Fibroblast of skin of right biceps (primary cell): ENCODE measurements around the gene ZNF280A.
"Not testable (repeated sequence)": the region's sequence is repeated elsewhere in the genome, so short reads cannot be mapped to it uniquely, and the experiment has no call there.

Source experiments
- DNase-seq: peaks from one replicate; pipeline ENCODE4 v3.0.0-alpha.2; 2013

The ZNF280A gene

DNA sequence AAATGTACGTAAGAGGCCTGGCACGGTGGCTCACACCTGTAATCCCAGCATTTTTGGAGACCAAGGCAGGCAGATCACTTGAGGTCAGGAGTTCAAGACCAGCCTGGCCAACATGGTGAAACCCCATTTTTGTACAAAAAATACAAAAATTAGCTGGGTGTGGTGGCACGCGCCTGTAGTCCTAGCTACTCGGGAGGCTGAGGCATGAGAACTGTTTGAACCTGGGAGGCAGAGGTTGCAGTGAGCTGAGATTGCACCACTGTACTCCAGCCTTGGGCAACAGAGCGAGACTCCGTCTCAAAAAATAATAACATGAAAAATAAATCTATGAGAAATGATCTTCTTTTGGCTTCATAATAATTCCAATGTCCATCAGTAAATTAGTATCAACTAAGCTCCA lies 9.2 kb downstream of the ZNF280A start:
- not testable (repeated sequence) for DNase-seq

DNA sequence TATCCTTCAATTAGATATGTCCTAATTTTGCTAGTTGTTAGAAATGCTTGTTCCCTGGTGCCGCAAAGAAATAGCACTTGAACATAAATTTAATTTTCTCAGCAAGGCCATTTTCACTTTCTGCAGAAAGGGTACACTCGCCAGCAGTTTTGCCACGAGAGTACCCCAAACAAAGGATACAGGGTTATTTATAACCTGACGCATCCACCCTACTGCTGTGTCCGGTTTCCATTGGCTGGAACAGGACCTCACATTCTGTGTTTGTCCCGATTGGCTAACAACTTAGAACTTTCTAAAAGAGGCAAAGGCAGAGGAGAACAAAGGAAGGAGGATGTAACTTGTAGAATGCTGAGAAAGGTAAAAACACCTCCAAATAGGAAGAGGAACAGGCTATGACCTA lies 10.2 kb downstream of the ZNF280A start:
- DNase-seq: not testable (repeated sequence)

DNA sequence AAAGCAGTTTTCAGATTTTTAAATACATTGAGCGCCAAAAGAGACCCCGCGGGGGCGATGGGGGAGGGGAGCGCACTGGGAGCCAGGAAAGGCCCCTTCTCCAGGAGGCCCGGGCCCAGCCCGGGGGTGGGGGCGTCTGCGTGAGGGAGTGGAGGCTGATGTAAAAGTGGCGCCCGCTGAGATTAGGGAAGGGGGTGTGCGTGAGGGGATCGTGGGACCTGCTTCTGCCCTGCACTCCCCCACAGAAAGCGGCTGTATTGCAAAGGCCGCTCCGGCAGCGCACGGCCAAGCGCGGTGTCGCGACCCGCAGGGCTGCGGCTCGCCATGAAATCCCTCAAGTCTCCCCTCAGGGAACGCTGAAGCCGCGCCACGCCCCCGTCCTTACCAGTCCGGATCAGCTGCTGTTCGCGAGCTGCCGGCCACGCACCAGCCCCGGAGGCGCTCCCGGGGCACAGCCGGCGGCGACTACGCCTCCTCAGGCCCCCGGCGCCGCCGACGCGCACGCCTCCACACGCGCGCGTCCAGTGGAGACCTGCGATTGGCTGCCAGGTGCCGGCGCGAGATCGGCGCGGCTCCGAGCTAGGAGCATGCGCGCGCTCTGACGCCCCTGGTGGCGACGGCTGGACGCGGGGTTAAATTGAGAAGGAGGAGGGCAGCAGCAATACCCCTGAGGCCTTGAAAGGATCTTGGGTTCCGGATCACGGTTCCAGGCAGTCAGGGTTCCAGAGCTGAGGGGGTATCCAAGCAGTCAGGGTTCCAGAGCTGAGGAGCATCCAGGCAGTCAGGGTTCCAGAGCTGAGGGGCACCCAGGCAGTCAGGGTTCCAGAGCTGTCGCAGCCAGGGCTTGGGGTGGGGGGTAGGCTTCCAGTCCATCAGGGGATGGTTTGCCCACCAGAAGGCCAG lies 11.5 kb downstream of the ZNF280A start, which contains the start of gene ZNF280B:
Gene ZNF280B (minus strand): TSS at position 469 of the 903 bp plus-strand sequence. CDS start 19,344 bp downstream, outside the sequence.
- DNase-seq: peak; percentile 89

DNA sequence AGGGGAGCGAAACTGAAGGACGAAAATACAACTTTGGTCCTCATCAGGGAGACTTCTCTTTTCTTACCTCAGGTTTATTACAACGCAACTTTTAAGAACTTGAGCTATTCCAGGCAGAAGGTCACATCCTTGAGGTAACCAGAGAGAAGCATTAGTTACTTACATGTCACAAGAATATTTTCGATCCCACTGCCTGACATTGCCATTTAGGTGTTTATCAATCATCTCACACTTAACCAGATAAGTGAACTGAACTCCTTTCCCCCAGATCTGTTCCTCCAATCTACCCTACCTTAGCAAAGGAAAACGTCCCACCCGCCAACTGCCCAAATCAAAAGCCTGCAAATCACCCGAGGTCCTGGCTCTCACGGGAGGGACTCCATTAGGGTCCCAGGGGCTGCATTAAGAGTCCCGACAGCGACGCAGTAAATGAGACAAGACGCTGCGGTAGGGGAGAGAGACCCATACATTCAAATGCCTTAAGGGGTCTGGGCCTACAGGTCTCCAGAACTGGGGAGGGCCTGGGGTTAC lies 12.3 kb downstream of the ZNF280A start:
- DNase-seq: no peak

DNA sequence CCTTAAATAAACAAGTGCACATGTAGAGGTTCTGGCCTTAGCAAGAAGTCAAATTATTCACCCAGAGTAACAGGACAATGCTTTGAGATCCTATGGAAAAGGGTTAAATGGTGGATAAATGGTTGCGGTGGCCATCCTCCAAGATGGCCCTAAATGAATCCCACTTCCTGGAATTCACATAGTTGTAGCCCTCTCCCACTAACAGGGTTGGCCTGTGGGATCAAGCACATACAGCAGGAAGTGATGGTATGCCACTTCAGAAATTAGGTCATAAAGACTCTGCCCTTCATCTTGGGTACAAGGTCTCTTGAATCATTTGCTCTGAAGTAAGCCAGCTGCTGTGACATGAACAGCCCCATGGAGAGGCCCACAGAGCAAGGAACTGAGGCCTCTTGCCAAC lies 13.3 kb downstream of the ZNF280A start:
- DNase-seq: no peak

DNA sequence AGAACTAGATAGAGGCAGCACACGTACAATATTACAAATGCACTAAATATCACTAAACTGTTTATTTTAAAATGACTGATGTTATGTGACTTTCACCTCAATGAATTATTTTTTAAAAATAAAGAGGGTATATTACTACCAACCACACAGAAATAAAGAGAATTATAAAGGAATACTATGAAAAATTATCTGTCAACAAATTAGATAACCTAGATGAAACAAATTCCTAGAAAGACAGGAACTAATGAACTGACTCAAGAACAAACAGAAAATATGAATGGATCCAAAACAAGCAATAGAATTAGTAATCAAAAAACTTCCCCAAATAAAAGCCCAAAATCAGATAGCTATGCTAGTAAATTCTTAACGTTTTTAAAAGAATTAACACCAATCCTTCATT lies 21.8 kb downstream of the ZNF280A start:
- no peak for DNase-seq

DNA sequence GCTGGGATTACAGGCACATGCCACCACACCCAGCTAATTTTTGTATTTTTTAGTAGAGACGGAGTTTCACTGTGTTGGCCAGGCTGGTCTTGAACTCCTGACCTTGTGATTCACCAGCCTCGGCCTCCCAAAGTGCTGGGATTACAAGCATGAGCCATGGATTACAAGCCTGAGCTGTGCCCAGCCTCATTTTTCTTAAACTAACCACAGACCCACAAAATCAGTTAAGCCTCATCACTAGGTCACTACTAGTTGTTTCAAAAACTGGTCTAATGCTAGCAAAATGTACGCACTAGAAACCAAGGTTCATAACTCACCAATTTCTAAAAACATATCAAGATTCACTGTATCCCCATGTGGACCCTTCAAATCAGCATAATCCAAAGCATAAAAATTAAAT lies 28.5 kb downstream of the ZNF280A start:
- DNase-seq: not testable (repeated sequence)

DNA sequence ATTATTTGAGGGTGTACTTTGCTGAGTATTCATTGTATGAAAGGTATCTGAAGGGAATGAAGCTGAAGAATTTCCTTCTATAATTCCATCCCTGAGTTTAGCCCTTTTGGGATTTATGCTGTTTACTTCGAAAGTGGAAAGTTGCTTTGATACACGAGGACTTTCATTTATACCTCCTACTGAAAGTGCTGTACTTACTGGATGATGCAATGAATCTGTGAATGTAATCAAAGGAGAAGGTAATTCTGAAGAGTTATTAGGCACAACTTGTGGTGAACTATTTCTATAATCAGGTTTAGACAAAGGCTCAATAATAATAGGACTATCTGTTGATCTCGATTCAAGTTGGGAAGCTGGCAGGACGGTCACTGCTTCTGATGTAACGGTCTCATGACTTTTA lies 31.3 kb downstream of the ZNF280A start:
- DNase-seq: no peak

DNA sequence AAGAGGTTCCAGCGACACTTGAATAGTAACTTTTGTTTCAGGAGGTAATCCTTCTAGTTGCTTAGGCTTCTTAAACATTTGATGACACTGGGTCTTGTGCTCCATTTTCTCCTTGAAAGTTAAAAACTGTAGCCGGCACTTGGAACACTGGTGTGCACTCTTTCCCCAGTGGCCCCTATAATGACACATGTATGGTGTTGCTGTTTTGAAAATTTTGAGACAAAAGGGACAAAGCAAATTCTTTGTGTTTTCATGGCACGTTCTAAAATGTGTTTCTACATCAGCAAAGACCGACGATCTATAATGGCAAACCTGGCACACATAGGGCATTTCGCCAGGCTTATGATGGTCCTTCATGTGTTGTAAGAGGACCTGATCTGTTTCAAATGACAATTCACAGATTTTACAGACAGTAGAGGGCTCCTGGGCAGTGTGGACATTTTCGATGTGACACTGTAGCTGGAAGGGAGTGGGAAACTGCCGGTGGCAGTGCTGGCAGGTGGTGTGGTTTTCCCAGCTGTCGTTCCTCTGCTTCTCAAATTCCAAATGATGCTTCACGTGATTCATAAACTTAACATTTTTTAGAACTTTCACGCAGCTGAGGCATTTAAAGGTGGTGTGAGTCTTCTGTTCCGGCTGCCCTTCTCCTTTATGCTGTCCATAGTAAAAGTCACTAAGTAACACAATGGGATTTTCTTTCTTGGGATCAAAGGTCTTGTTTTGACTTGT lies 32.0 kb downstream of the ZNF280A start:
- DNase-seq: no peak

DNA sequence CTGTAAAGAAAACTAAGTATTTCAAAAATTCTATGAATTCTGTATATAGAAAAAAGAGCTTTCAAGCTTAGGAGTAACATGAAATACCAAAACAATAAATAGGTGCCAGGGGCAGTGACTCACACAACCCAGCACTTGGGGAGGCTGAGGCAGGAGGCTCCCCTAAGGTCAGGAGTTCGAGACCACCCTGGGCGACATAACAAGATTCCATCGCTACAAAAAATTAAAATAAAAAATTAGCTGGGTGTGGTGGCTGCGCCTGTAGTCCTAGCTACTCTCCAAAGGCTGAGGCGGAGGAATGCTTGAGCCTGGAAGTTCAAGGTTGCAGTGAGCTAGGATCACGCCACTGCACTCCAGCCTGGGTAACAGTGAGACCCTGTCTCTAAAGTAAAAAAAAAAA lies 33.0 kb downstream of the ZNF280A start:
- no peak for DNase-seq

DNA sequence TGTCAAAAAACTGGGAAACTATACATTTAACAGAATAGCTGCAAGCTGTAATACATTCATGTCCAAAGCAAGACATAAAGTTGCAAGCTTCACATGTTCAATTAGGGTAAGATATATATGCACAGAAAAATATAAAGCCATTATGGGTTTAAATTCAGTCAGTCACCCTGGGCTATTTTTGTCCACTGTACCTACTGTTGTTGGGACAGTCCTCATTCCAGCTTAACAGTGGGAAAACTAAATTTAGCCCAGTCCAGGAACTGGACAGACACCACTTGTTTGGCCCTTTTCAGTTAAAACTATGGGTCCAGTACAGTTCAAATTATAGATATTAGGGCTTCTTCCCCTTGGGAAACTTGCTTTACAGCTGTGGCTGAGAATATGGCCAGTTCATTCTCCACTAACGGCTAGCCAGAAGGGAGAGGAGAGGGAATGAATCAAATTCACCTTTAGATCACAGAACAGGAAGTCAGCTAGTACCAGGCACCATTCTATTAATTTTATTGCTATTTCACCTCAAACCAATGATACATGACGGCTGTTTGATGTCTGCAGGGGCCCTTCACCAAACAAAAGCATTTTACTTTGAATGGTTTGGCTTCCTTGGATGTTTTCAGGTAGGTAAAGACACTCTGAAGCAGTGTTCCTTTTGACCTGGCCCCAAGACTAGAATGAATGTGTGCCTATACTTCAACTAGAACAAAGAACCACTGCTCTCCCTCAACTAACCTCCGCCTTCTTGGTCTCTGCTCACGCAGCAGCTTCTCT lies 33.8 kb downstream of the ZNF280A start:
- no peak for DNase-seq

DNA sequence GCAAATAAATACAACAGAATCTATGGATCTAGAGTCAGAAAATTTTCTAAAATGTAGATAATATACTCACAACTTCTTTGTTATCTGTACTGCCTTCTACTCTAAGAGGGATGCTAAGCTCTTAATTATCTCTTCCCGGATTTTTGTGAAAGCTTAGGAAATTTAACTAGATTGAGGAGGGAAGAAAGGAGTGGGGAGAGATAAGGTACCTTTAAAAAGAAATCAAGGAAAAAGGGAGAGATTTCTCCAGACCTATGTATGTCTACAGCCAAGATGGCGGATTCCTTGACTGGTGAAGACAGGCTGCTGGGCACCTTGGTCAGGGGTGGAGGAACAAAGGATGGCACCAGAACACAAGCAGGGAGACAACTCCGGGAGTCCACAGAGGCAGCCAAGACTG lies 34.5 kb downstream of the ZNF280A start:
- no peak for DNase-seq

DNA sequence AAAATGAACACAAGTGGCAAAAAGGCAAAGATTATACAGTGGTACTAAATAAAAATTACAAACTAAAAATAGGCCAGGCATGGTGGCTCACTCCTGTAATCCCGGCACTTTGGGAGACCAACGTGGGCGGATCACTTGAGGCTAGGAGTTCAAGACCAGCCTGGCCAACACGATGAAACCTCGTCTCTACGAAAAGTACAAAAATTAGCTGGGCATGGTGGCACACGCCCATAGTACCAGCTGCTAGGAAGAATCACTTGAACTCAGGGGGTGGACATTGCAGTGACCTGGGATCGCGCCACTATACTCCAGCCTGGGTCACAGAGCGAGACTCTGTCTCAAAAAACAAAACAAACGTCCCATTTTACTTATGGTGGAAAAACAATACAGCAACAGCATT lies 36.0 kb downstream of the ZNF280A start:
- no peak for DNase-seq

DNA sequence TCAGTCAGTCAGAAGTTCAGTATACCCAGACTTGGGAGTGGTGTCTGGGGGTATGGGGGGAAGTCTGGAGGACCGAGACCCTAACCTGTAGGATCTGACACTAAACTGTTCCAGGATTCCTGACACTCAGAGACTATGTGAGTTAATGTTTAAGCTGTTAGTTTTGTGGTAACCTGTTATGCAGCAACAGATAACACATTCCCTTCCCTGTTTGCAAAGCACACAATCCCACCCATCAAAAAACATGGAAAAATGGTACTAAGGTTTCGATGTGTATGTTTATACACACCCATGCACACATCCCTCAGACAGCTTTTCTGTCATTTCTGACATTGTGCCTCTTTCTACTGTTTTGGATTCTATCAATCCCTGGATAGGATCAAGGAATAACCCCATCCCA lies 39.1 kb downstream of the ZNF280A start:
- DNase-seq: no peak

DNA sequence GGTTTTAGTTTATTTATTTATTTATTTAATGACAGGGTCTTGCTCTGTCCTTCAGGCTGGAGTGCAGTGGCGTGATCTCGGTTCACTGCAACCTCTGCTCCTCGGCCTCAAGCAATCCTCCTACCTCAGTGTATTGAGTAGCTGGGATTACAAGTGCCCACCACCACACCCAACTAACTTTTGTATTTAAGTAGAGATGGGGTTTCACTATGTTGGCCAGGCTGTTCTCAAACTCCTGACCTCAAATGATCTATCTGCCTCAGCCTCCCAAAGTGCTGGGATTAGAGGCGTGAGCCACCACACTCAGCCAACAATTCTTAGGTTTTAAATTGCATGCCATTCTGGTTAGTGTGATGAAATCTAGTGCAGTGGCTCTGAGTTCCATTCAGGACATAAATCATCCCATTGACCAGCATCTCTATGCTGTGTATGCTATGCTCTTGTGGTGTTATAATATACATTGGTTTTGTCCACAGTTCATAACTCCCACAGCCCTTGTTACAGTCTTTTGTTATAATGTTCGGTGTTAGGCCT lies 40.0 kb downstream of the ZNF280A start:
- DNase-seq: peak; percentile 53

DNA sequence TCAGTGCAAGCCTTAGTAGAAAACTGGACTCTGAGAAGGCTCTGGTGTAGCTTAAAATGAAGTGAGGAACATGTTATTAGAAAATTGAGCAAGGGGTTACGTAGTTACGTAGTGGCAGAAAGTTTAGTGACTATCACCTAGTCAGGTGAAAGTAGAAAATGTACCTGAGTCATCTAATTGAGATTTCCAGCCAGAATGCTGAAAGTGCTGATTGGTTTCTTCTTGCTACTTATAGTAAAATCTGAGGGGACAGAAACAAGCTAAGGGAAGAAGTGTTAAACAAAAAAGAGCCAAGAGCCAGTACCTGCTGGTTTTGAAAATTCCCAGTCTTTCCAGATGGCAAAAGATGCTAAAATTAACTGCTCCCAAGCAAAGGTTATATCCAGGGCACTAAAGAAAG lies 41.0 kb downstream of the ZNF280A start:
- DNase-seq: no peak

DNA sequence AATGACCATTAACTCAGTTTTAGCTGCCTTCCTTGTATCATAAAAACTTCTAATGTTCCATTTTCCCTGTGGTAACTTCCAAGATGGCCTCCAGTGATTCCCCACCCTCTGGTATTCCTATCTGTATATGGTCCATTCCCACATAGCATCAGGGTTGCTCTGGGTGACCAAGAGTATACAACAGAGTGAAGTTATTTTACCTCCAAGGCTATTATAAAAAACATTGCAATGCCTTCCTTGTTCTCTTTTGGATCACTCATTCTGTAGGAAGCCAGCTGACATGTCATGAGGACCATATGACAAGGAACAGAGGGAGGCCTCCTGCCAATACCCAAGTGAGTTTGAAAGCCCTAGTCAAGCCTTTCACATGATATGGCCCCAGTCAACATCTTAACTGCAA lies 41.6 kb downstream of the ZNF280A start:
- DNase-seq: no peak

DNA sequence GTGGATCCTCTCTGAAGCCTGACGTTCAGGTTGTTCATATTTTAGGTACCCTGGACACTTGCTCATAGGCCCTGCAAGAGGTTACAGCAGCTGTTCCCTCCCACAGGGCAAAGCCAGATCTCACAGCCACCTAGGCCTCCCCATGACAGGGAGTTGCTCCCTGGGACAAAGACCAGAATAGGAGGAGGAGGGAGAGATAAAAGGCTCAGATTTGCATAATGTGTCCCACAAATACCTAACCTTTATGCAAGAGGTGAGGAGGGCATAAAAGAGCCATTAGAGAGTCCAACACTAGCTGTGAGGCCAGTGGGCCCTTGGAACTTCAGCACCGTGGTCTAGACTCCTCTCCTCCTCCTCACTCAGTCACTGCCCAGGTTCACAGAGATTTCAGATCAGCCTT lies 45.3 kb downstream of the ZNF280A start:
- DNase-seq: no peak

DNA sequence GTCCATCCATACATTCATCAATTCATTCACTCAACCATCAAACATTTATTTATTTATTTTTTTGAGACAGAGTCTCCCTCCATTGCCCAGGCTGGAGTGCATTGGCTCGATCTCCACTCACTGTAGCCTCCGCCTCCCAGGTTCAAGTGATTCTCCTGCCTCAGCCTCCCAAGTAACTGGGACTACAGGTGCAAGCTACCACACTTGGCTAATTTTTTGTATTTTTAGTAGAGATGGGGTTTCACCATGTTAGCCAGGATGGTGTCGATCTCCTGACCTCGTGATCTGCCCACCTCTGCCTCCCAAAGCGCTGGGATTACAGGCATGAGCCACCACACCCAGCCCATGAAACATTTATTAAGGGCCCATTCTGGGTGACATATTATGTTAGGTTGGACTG lies 49.0 kb downstream of the ZNF280A start:
- DNase-seq: not testable (repeated sequence)

DNA sequence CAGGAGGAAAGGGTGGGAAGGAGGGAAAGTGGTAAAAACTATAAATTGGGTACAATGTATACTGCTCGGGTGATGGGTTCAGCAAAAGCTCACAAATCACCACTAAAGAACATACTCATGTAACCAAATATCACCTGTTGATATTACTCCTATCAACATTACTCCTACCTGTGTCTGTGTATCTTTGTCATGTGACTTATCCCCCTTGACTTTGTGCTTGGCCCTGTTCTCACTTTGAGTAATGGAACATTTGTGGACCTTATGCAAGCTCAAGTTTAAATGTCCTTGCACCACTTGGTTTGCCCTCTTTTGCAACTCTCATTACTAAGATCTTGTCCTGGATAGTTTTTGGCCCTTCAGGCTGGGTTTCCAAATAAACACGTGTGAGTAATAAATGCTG lies 50.5 kb downstream of the ZNF280A start:
- no peak for DNase-seq

DNA sequence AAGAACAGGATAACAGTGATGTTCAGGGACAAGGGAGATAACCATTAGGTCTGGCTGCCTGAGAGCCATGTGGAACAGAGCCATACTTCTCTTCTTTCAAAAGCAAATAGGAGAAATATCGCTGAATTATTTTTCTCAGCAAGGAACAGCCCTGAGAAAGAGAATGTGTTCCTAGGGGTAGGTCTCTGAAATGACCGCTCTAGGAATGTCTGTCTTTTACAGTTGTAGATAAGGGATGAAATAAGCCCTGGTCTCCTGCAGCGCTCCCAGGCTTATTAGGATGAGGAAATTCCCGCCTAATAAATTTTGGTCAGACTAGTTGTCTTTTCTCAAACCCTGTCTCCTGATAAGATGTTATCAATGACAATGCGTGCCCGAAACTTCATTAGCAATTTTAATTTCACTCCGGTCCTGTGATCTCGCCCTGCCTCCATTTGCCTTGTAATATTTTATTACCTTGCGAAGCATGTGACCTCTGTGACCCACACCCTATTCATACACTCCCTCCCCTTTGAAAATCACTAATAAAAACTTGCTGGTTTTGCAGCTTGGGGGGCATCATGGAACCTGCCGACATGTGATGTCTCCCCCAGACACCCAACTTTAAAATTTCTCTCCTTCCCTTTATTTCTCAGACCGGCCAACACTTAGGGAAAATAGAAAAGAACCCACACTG lies 51.1 kb downstream of the ZNF280A start:
- DNase-seq: not testable (repeated sequence)

DNA sequence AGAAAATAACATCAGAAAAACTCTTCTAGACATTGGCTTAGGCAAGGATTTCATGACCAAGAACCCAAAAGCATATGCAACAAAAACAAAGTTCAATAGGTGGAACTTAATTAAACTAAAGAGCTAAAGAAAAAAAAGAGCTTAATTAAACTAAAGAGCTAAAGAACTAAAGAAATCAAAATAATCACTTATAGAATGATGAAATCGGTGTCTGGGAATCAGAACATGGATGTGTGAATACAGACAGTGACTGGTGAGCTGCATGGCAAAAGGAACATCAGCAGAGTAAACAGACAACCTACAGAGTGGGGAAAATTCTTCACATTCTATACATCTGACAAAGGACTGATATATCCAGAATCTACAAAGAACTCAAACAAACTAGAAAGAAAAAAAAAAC lies 53.0 kb downstream of the ZNF280A start:
- no peak for DNase-seq
